C4-2B (cell line): Measurements from ENCODE around the gene KRTAP3-3.
"Not testable (repeated sequence)": the region's sequence is repeated elsewhere in the genome, so short reads cannot be mapped to it uniquely, and the experiment has no call there.

ENCODE experiments used
- H3K27ac ChIP-seq: fragments of 450-650 bp; 2 replicates; pipeline ENCODE4 v1.5.1; 2017
- CTCF ChIP-seq: fragments of 450-650 bp; conservative IDR thresholded peaks from 2 replicates; pipeline ENCODE4 v1.5.1; 2017; ENCODE audit warnings: mild to moderate bottlenecking
- ZFX ChIP-seq: fragments of 450-650 bp; IDR thresholded peaks from 2 replicates; pipeline ENCODE4 v1.6.1; 2017

The KRTAP3-3 gene

GRCh38 chr17:40993839-40994238, at the start of gene KRTAP3-3:
Gene KRTAP3-3, minus strand, starts transcription at chr17:40994164. Its CDS starts 67 bp downstream, at chr17:40994097.
- H3K27ac ChIP-seq: no peak within 1 kb of the TSS
- no peak for TF ChIP-seq ZFX
- no peak for TF ChIP-seq CTCF

GRCh38 chr17:41042953-41043352, 49.0 kb upstream of the KRTAP3-3 start:
- TF ChIP-seq CTCF (no peak), ZFX (no peak)
- no peak overlapping the region for H3K27ac ChIP-seq

- H3K27ac ChIP-seq: not testable (repeated sequence)
Measured at GRCh38 chr17:41040783-41041571, 47.0 kb upstream of the KRTAP3-3 start, which contains the start of gene KRTAP1-1. Gene KRTAP1-1, minus strand, starts transcription at chr17:41041450. Its CDS starts 53 bp downstream, at chr17:41041397.

GRCh38 chr17:41037853-41038350, 43.9 kb upstream of the KRTAP3-3 start:
- no peak overlapping the region for H3K27ac ChIP-seq
- TF ChIP-seq ZFX (no peak), CTCF (no peak)

GRCh38 chr17:41034346-41034935, 40.5 kb upstream of the KRTAP3-3 start, which contains the start of gene KRTAP1-3:
Gene KRTAP1-3, minus strand, starts transcription at chr17:41034874. Its CDS starts 53 bp downstream, at chr17:41034821.
- not testable (repeated sequence) for H3K27ac ChIP-seq

- no peak for TF ChIP-seq CTCF
- TF ChIP-seq ZFX: no peak
- H3K27ac ChIP-seq: no peak within 1 kb of the TSS
Measured at GRCh38 chr17:41029633-41030245, 35.8 kb upstream of the KRTAP3-3 start, which contains the start of gene KRTAP1-4. Gene KRTAP1-4, minus strand, starts transcription at chr17:41030195. Its CDS starts 117 bp downstream, at chr17:41030078.

GRCh38 chr17:41026715-41027471, 32.9 kb upstream of the KRTAP3-3 start, which contains the start of gene KRTAP1-5:
Gene KRTAP1-5, minus strand, starts transcription at chr17:41027208. Its CDS starts 53 bp downstream, at chr17:41027155.
- TF ChIP-seq CTCF: no peak
- no peak for TF ChIP-seq ZFX

More at GRCh38 chr17:41026715-41027471, 32.9 kb upstream of the KRTAP3-3 start, which contains the start of gene KRTAP1-5:
- H3K27ac ChIP-seq: no peak within 1 kb of the TSS
